DOHH2 (cell line): ENCODE data around the gene FSD1L.
"Not testable (repeated sequence)": the region's sequence is repeated elsewhere in the genome, so short reads cannot be mapped to it uniquely, and the experiment has no call there.

ENCODE experiments used
- CTCF ChIP-seq: fragments of 200-600 bp; sonication (generic); IDR thresholded peaks from one replicate; pipeline ENCODE4 v1.5.1; 2014; ENCODE audit warnings: antibody characterized with exemption, mild to moderate bottlenecking, low read depth, low read length; ENCODE audit not compliant: poor library complexity, severe bottlenecking
- EZH2phosphoT487 ChIP-seq: fragments of 200-600 bp; sonication (generic); IDR thresholded peaks from 2 replicates; pipeline ENCODE4 v1.6.1; 2017; ENCODE audit warnings: borderline replicate concordance, mild to moderate bottlenecking, antibody characterized with exemption, low read length, moderate library complexity, mixed read lengths

GRCh38 chr9:105519710-105520369 lies 72.0 kb downstream of the FSD1L start:
- not testable (repeated sequence) for TF ChIP-seq CTCF, EZH2phosphoT487
